GM23338 (cell line): ENCODE results near the gene CSN2.

Experiments used
- CREB1 ChIP-seq: fragments of 250-450 bp; sonication (Bioruptor Pico); IDR thresholded peaks from 2 replicates; pipeline ENCODE4 v1.5.0; 2020; ENCODE audit warnings: low read depth, mild to moderate bottlenecking, moderate library complexity
- CTCF ChIP-seq, 2 experiments: fragments of 200-600 bp in 1 of 2; sonication (generic) in 1 of 2; conservative IDR thresholded peaks; 2 replicates each; pipeline versions ENCODE4 v1.5.1 to v1.6.1; 2016 to 2017; ENCODE audit warnings: antibody characterized with exemption in 2 of 2, low read depth in 2 of 2, mild to moderate bottlenecking in 2 of 2, moderate library complexity in 1 of 2
- EZH2 ChIP-seq: fragments of 200-600 bp; sonication (generic); IDR thresholded peaks from one replicate; pipeline ENCODE4 v1.8.0; 2017; ENCODE audit warnings: antibody characterized with exemption, mild to moderate bottlenecking, low read depth; ENCODE audit not compliant: unreplicated experiment
- JUNB ChIP-seq: IDR thresholded peaks from one replicate; pipeline ENCODE4 v1.6.1; 2016; ENCODE audit warnings: antibody characterized with exemption; ENCODE audit not compliant: unreplicated experiment
- POLR2AphosphoS5 ChIP-seq: IDR thresholded peaks from 2 replicates; pipeline ENCODE4 v1.6.1; 2016; ENCODE audit warnings: antibody characterized with exemption, low read depth
- TF ChIP-seq, protein P1 (sequence below): IDR thresholded peaks from one replicate; pipeline ENCODE4 v1.6.1; 2018; ENCODE audit warnings: antibody characterized with exemption; ENCODE audit not compliant: unreplicated experiment

DNA sequence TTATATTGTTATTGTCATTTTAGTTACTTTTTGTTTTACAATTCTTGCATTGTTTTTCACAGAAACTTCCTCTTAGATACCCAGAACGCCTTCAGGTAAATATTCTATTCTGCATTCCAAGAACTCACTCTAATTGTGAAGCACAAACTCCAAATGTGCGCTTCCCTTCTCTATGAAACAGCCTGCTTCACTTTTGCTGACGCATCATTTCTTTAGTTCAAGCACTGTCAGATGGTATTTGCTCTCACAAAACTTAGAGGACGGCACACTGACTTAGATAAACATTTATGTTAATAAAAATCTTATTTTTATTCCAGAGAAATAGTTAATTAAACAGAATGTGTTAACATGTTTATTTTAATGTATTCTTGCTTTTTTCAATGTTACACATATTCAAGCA lies 31.4 kb downstream of the CSN2 start:
- no peak for TF ChIP-seq EZH2
- TF ChIP-seq CTCF (conservative IDR thresholded peaks at IDR 0.05; ENCODE audit: low read depth in 2 of 2): no peak
- no peak for TF ChIP-seq CREB1 (CRISPR knock-in tag)
- TF ChIP-seq, protein P1, sequence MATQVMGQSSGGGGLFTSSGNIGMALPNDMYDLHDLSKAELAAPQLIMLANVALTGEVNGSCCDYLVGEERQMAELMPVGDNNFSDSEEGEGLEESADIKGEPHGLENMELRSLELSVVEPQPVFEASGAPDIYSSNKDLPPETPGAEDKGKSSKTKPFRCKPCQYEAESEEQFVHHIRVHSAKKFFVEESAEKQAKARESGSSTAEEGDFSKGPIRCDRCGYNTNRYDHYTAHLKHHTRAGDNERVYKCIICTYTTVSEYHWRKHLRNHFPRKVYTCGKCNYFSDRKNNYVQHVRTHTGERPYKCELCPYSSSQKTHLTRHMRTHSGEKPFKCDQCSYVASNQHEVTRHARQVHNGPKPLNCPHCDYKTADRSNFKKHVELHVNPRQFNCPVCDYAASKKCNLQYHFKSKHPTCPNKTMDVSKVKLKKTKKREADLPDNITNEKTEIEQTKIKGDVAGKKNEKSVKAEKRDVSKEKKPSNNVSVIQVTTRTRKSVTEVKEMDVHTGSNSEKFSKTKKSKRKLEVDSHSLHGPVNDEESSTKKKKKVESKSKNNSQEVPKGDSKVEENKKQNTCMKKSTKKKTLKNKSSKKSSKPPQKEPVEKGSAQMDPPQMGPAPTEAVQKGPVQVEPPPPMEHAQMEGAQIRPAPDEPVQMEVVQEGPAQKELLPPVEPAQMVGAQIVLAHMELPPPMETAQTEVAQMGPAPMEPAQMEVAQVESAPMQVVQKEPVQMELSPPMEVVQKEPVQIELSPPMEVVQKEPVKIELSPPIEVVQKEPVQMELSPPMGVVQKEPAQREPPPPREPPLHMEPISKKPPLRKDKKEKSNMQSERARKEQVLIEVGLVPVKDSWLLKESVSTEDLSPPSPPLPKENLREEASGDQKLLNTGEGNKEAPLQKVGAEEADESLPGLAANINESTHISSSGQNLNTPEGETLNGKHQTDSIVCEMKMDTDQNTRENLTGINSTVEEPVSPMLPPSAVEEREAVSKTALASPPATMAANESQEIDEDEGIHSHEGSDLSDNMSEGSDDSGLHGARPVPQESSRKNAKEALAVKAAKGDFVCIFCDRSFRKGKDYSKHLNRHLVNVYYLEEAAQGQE: no peak
- no peak for TF ChIP-seq POLR2AphosphoS5
- TF ChIP-seq JUNB: no peak
